Stimulated activated CD8-positive, alpha-beta memory T cell treated with anti-CD3 and anti-CD28 coated beads, Interleukin-7, amount 100 ng/mL, for 4 hours (primary cell): Measurements from ENCODE around the gene RNFT2.

Experiments used
- DNase-seq, 2 donors: peaks; one replicate each; pipeline ENCODE4 v3.0.0-alpha.2; 2020; ENCODE audit warnings: low read depth in 2 of 2

RNFT2 gene

GRCh38 chr12:116737774-116738657 is at the start of gene RNFT2, which contains the start of gene SPRING1:
Gene RNFT2 (plus strand): TSS chr12:116738315. CDS start chr12:116740498, 2,183 bp downstream.
Gene SPRING1 (minus strand): TSS chr12:116738069. CDS start chr12:116737900, 169 bp downstream.
- DNase-seq, result peak; percentile 98 to 99

GRCh38 chr12:116689521-116689920 is 48.6 kb upstream of the RNFT2 start:
- DNase-seq, result no peak

GRCh38 chr12:116689979-116690744 is 48.0 kb upstream of the RNFT2 start:
- no peak for DNase-seq

GRCh38 chr12:116691205-116691604 is 46.9 kb upstream of the RNFT2 start:
- no peak for DNase-seq

GRCh38 chr12:116691636-116692035 is 46.5 kb upstream of the RNFT2 start:
- no peak for DNase-seq

GRCh38 chr12:116692605-116693004 is 45.5 kb upstream of the RNFT2 start:
- DNase-seq, result no peak

GRCh38 chr12:116693286-116694227 is 44.6 kb upstream of the RNFT2 start:
- DNase-seq, result no peak

GRCh38 chr12:116694653-116695463 is 43.3 kb upstream of the RNFT2 start:
- no peak for DNase-seq

- DNase-seq, result no peak
Measured at GRCh38 chr12:116695464-116695725, 42.7 kb upstream of the RNFT2 start.

- DNase-seq, result no peak
Measured at GRCh38 chr12:116697305-116697704, 40.8 kb upstream of the RNFT2 start.

GRCh38 chr12:116697716-116698115 is 40.4 kb upstream of the RNFT2 start:
- no peak for DNase-seq

GRCh38 chr12:116698116-116698515 is 40.0 kb upstream of the RNFT2 start:
- DNase-seq, result no peak

GRCh38 chr12:116698554-116699075 is 39.5 kb upstream of the RNFT2 start:
- DNase-seq, result no peak

- DNase-seq, result no peak
Measured at GRCh38 chr12:116700066-116700465, 38.0 kb upstream of the RNFT2 start.

GRCh38 chr12:116701432-116701831 is 36.7 kb upstream of the RNFT2 start:
- DNase-seq, result no peak

- DNase-seq, result peak; percentile 29 to 35
Measured at GRCh38 chr12:116703214-116703795, 34.8 kb upstream of the RNFT2 start.

- DNase-seq, result no peak
Measured at GRCh38 chr12:116707751-116708150, 30.4 kb upstream of the RNFT2 start.

- DNase-seq, result peak in 1 of 2 donors; percentile 19
Measured at GRCh38 chr12:116708826-116709756, 29.0 kb upstream of the RNFT2 start.

GRCh38 chr12:116709768-116710167 is 28.3 kb upstream of the RNFT2 start:
- DNase-seq, result no peak
